Measurements from ENCODE around the gene NXN.
"Not testable (repeated sequence)": the region's sequence is repeated elsewhere in the genome, so short reads cannot be mapped to it uniquely, and the experiment has no call there.

NXN gene

DNA sequence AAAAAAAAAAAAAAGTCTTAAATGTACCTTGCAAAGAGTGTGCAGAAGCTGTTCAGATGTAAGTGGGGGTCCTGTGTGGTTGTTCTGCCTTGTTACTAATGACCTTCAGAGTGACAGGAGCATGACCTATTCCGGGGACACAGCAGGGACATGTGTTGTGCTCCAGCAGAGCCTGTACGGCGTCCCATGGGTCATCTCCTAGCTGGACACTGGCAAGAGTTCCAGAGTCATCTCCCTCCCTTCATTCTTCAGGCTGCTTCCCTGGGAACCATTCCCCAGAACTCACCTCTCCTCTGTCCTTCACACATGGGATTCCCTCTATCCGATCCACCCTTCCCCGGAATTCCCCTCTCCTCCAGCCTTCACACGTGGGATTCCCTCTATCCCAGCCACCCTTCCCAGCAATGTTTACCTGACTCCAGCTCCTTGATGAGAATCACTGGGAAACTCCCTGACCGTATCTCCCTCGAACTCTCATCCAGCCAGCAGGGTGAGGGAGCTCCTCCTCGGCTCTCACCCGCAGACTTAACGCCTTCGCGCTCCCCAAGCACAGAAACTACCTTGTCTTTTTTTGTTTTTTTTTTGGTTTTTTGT lies 111.6 kb downstream of the NXN start:
- no peak for DNase-seq

- DNase-seq = not testable (repeated sequence)
These were observed 112.3 kb downstream of the NXN start for GRCh38 chr17:867238-867637.

GRCh38 chr17:866568-867103 lies 112.9 kb downstream of the NXN start:
- no peak for DNase-seq

GRCh38 chr17:864315-864714 lies 115.3 kb downstream of the NXN start:
- no peak for DNase-seq

GRCh38 chr17:863880-864279 lies 115.7 kb downstream of the NXN start:
- no peak for DNase-seq

GRCh38 chr17:862582-862981 lies 117.0 kb downstream of the NXN start:
- no peak for DNase-seq

GRCh38 chr17:861364-861763 lies 118.2 kb downstream of the NXN start:
- DNase-seq = no peak

DNA sequence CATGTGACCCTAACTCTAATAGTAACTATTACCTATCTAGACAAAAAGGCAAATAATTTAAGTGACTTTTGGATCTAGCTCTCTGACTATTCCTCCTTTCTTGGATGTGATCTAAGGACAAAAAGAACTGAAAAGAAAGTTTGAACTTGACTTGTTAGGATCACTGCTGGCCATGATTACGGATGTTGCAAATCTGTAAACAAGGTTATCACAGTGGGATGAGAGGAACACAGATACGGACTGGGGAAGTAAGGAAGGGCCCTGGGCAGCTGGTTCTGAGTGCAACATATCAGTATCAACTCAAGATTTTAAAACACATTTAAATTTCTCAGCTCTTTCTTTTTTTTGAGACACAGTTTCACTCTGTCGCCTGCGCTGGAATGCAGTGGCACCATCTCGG lies 118.8 kb downstream of the NXN start:
- no peak for DNase-seq

- DNase-seq = no peak
These were observed 119.8 kb downstream of the NXN start for GRCh38 chr17:859824-860195.

DNA sequence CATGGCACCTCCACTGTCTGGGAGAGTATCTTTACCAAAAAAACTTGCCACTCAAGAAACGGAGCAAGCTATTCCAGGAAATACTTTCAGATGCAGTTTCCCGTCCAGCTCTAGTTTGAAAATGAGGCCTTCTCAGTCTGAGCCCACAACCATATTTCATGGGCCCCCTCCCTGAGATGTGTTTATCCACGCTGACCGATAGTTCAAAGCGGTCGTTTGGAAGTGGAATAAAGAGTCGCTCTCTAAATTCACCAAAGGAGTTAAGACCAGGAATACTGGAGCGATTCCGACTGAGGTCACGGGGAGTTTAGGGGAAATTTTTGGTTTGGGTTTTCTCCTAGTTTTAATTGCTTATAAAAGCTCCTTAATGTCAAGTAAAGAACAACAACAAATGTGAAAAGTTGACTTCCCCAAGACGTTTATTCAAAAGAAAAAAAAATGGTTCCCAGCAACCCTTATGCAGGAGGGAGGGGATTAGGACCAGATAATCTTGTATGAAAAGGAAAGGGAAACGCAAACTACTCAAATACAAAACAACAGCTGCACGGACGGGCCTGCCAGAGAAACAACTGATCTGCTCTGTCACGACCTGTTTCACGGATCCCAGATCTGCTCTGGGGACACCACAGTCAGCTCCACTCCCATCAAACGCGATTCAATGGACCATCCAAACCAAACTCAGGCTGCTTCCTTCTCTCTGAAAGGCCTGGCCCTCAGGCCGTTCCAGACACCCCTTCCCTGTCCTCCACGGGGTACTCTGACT lies 120.3 kb downstream of the NXN start:
- no peak for DNase-seq

DNA sequence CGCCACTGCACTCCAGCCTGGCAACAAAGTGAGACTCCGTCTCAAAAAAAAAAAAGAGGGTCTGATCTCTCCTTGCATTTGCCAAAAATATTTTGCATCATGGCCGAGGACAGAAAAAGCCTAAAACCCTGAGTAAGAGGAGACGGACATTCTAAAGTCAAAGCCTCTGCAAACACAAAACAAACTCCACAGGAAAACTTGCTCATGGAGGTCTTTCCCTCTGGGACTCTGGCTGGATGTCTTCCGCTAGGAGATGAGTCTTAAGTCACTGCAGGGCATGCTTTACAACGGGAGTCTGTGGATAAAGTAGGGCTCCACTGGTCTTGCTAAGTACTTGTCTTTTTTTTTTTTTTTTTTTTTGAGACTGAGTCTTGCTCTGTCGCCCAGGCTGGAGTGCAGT lies 123.4 kb downstream of the NXN start:
- no peak for DNase-seq

GRCh38 chr17:855569-855968 lies 124.0 kb downstream of the NXN start:
- no peak for DNase-seq

- DNase-seq = not testable (repeated sequence)
These were observed 126.7 kb downstream of the NXN start for GRCh38 chr17:852850-853249.

- no peak for DNase-seq
These were observed 127.2 kb downstream of the NXN start for GRCh38 chr17:852349-852748.

DNA sequence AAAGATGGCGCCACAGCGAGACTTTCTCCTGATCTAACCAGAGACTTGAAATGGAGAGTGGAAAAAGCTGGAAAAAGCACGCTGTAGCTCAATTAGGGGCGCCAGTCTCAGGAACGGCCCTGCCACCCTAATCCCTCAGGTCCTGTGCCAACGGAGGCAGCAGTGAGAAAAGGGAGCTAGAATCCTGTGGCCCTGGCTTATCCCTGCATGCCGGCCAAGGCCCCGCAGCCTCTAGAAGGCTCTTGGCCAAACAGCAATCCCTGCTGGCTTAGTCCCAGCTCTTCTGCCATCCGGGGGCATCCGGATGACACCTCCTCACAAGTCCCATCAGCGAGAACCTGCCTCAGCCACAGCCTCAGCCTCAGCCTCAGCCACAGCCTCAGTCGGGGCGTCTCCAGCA lies 127.7 kb downstream of the NXN start:
- peak in 1 of 56 donors; percentile 16 for DNase-seq

DNA sequence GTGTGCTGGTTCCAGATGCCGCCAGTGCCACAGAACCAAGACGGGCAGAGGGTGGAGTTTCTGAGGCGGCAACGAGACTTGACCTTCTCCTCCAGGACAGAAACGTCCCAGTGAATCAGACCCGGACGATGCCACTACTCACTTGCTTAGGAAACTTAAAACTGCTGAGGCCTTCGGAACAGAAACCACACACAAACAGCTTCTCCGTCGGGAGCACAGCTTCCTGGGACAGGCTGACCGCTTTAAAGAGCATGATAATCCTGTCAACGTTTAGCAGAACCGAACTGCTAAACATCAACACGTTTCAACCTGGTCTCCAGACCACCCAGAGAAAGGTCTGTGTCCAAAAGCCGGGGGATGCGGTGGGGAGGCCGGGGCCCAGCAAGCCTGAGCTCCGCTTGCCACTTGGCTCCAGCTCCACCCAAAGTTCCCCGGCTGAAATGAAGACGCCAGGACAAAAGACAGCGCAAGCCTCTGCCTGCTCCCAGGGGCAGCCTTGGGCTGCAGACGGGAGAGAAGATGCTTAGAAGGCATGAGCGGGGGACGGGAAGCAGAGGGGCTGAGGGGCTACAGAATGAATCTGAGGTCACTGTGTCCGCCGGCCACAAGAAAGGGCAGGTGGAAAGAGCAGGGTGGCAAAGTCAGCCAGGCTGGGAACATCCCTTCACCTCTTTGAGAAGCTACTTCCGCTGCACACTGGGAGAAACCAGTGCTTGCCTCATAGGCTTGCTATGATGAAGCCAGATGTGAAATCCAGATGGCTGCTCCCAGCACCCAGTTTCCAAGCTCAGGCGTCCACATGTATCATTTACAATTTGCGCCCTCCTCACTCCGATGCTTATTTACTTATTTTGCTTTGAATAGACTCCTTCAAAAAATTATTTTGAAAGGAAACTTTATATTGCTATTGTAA lies 128.5 kb downstream of the NXN start:
- no peak for DNase-seq

DNA sequence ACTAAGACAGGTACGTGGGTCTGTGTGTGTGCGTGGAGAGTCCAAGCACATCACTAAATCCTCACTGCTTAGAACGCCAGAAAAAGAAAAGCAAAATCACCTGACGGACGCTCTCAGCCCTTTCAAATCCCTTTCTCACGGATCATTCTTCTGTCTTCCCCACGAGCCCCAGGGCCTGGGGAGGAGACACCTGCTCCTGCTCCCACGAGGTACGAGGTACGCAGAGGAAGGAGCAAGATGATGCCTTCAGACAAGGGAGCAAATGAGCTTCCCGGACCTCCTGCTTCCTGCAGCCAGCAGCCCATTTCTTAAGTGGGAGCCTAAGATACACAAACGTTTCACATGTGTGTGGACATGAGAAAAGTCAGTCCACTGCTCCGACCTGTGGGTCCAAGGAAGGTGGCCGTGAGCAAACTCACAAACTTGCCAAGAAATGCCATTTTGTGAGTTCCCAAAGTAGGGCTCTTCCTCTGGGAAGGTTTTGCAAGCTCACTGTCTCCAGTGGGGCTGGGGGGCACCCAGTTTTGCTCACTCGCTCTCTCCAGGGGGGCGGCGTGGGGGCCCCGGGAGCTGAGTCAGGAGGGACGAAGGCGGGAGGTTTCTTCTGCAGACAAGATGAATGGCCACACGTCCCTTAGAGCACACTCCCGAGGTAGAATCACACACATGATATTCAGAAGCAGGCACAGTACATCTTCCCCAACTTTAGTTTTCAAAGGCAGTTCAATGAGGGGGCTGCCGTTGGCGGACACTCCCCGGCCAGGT lies 129.3 kb downstream of the NXN start:
- no peak for DNase-seq

DNA sequence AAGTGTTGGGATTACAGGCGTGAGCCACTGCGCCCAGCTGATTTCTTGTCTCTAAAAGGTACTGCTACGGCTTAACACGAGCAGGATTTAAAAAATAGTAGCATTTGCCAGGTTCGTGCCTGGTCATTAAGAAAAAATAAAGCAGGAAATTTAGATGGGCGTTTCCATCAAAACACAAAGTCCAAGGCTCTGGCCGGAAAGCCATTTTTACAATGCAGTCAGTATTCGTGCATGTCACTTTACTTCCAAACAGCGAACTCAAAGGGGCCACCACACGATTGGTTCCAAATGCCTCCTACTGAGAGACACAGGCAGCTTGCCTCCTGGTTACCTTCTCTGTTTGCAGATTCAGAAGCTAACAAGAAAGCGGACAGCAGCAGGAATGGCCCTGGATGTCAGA lies 131.2 kb downstream of the NXN start:
- DNase-seq = no peak

DNA sequence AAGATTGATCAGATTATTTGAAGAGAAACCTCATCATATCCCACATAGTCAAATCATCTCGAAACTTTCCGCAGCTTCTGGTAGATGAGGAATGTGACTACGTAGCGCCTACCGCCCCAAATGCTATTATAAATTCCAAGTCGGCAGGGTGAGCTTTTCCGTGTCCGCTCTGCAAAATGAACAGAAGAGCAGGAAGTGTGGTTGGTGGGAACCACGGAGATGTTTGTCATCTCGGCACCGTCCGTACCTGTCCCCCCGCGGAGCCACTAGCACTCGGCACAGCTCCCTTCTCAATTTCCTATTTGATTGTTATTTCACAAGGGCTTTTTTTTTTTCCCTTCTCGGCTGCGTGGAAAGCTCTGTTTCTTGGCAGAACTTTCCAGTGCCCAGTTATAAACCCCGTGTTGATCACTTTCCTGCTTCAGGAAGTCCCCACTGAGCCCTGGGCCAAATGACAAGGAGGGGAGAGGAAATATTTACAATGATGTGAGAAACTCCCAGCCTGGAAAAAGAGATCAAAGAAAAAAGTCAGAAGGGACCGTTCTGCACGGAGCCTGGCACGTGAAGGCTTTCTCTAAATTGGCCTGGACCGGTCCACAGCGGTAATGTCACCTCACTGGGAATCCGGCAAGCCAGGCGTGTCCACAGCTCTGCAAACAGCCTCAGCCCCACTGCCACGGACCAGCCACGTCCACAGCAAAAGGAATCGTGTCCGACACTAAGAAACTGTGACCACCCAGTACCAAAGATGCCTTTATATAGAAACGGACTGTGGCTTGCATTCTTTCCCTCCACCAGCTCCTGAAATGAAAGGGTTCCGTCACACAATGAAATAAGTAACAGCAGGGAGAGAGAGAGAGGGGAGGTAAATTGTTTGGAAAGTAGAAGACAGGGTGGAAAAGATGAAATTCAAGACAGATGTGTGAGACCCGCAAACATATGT lies 132.4 kb downstream of the NXN start:
- DNase-seq = peak in 1 of 56 donors; percentile 1

DNA sequence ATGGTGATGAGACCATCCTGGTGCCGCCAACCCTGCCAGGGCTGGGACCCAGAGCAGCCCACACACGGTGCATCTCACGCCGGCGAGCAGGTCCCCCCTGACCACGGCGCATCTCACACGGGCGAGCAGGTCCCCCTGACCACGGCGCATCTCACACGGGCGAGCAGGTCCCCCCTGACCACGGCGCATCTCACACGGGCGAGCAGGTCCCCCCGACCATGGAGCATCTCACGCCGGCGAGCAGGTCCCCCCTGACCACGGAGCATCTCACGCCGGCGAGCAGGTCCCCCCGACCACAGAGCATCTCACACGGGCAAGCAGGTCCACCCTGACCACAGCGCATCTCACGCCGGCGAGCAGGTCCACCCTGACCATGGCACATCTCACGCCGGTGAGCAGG lies 138.3 kb downstream of the NXN start:
- peak in 4 of 56 donors; percentile 10 to 22 (median 20) for DNase-seq
